ENCODE results near the gene CAPZA1. TPM values are rescaled to one million over a fixed set of nuclear protein-coding genes. Genes with fewer than 3 reads are reported as not detected.

CAPZA1 gene
- total RNA-seq, 1 donor from 2014 or later = 129 TPM

GRCh38 chr1:112710586-112710985 is 91.0 kb downstream of the CAPZA1 start:
- Mint-ChIP-seq H3K27me3 (ENCODE audit: unreplicated experiment) (no peaks in the 10 kb centered on the region), H3K4me1 (ENCODE audit: unreplicated experiment) (peaks cover 24% of the 10 kb centered on the region), H3K4me3 (ENCODE audit: unreplicated experiment) (no peak overlapping the region), H3K36me3 (ENCODE audit: unreplicated experiment) (no peaks in the 10 kb centered on the region), H3K27ac (ENCODE audit: unreplicated experiment) (no peak overlapping the region), H3K9me3 (ENCODE audit: unreplicated experiment) (no peaks in the 10 kb centered on the region)
- DNase-seq (ENCODE audit: extremely low spot score, unreplicated experiment) = no peak
- TF ChIP-seq, protein P1, sequence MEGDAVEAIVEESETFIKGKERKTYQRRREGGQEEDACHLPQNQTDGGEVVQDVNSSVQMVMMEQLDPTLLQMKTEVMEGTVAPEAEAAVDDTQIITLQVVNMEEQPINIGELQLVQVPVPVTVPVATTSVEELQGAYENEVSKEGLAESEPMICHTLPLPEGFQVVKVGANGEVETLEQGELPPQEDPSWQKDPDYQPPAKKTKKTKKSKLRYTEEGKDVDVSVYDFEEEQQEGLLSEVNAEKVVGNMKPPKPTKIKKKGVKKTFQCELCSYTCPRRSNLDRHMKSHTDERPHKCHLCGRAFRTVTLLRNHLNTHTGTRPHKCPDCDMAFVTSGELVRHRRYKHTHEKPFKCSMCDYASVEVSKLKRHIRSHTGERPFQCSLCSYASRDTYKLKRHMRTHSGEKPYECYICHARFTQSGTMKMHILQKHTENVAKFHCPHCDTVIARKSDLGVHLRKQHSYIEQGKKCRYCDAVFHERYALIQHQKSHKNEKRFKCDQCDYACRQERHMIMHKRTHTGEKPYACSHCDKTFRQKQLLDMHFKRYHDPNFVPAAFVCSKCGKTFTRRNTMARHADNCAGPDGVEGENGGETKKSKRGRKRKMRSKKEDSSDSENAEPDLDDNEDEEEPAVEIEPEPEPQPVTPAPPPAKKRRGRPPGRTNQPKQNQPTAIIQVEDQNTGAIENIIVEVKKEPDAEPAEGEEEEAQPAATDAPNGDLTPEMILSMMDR (IDR thresholded peaks at IDR 0.05) = no peak

DNA sequence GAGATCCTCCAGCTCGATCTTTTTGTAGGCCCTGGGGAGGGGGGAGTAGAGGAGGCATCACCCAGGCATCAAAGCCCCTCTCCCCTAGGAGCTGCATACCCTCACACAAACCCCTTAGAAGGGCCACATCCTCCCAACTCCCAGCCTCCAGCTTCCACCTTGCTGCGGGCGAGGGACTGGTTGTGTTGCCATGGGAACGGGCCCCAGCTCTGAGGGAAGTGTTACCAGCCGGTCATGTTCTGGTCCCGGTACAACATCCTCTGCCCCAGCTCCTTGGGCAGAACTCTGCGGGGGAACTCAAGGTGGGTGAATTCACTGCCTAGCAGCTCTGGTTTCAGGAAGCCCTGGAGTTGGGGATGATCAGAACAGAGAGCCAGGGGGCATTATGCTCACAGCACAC is 91.4 kb downstream of the CAPZA1 start:
- Mint-ChIP-seq H3K4me3 (ENCODE audit: unreplicated experiment) (no peak overlapping the region), H3K9me3 (ENCODE audit: unreplicated experiment) (no peaks in the 10 kb centered on the region), H3K27ac (ENCODE audit: unreplicated experiment) (no peak overlapping the region), H3K36me3 (ENCODE audit: unreplicated experiment) (no peaks in the 10 kb centered on the region), H3K4me1 (ENCODE audit: unreplicated experiment) (peaks cover 23% of the 10 kb centered on the region), H3K27me3 (ENCODE audit: unreplicated experiment) (no peaks in the 10 kb centered on the region)
- DNase-seq (ENCODE audit: extremely low spot score, unreplicated experiment) = no peak
- TF ChIP-seq, protein P1 (IDR thresholded peaks at IDR 0.05) = no peak

- TF ChIP-seq, protein P1 (IDR thresholded peaks at IDR 0.05) = no peak
- DNase-seq (ENCODE audit: extremely low spot score, unreplicated experiment) = no peak
- Mint-ChIP-seq H3K27ac (ENCODE audit: unreplicated experiment) (no peak overlapping the region), H3K4me3 (ENCODE audit: unreplicated experiment) (no peak overlapping the region), H3K27me3 (ENCODE audit: unreplicated experiment) (no peaks in the 10 kb centered on the region), H3K4me1 (ENCODE audit: unreplicated experiment) (peaks cover 24% of the 10 kb centered on the region), H3K9me3 (ENCODE audit: unreplicated experiment) (no peaks in the 10 kb centered on the region), H3K36me3 (ENCODE audit: unreplicated experiment) (no peaks in the 10 kb centered on the region)
These were observed 92.0 kb downstream of the CAPZA1 start for GRCh38 chr1:112711670-112712069.

DNA sequence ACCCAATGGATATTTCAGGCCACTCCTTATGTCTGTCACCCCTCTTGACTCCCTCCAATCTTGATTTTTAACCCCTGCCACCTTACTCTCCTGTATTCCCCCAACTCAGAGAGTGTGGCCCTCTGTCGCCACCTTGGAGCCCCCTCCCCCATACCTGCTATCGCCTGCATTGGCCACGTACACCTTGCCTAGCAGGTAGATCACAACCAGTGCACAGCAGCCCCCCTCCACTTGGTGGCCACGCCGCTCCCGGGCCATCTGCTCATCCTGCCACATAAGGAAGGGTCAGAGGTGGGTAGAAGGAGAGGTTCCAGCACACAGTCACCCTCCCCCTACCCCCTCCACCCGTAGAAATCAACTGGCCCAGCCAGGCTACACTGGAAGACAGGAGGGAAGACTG is 92.6 kb downstream of the CAPZA1 start:
- Mint-ChIP-seq H3K4me3 (ENCODE audit: unreplicated experiment) (no peak overlapping the region), H3K27ac (ENCODE audit: unreplicated experiment) (no peak overlapping the region), H3K36me3 (ENCODE audit: unreplicated experiment) (no peaks in the 10 kb centered on the region), H3K4me1 (ENCODE audit: unreplicated experiment) (peaks cover 24% of the 10 kb centered on the region), H3K27me3 (ENCODE audit: unreplicated experiment) (no peaks in the 10 kb centered on the region), H3K9me3 (ENCODE audit: unreplicated experiment) (no peaks in the 10 kb centered on the region)
- TF ChIP-seq, protein P1 (IDR thresholded peaks at IDR 0.05) = no peak
- DNase-seq (ENCODE audit: extremely low spot score, unreplicated experiment) = no peak

DNA sequence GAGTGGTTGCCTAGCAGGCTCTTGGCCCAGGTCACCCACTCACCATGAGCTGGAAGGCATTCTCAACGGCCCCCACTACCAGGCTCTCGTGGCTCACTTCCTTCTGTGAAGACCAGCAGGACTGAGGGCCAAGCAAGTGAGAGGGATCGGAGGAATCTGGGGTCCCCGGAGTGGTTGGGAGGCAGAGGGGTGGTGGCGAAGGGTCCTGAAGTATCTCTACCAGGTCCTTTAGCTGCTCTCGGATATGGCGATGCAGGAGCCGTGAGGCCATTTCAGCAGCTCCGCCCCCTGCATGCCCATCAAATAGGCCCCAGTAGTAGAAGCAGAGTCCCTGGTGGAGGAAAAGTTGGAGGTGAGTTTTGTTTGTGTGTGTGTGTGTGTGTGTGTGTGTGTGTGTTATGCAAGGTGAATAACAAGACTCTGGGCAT is 93.1 kb downstream of the CAPZA1 start:
- no peak overlapping the region for H3K4me3 Mint-ChIP-seq (ENCODE audit: unreplicated experiment)
- no peaks in the 10 kb centered on the region for H3K27me3 Mint-ChIP-seq (ENCODE audit: unreplicated experiment)
- H3K27ac Mint-ChIP-seq (ENCODE audit: unreplicated experiment) = no peak overlapping the region
- TF ChIP-seq, protein P1 (IDR thresholded peaks at IDR 0.05) = no peak
- no peaks in the 10 kb centered on the region for H3K36me3 Mint-ChIP-seq (ENCODE audit: unreplicated experiment)
- H3K9me3 Mint-ChIP-seq (ENCODE audit: unreplicated experiment) = no peaks in the 10 kb centered on the region
- H3K4me1 Mint-ChIP-seq (ENCODE audit: unreplicated experiment) = peaks cover 20% of the 10 kb centered on the region
- DNase-seq (ENCODE audit: extremely low spot score, unreplicated experiment) = no peak
